DMS 273 (cell line): Measurements from ENCODE around the gene THAP7.

ENCODE experiments used
- DNase-seq: peaks from one replicate; lab custom pipeline; 2025; ENCODE audit not compliant: unreplicated experiment; lab: John Stamatoyannopoulos, UW

Gene THAP7

GRCh38 chr22:20994128-20994901, 7.6 kb downstream of the THAP7 start:
- DNase-seq, result no peak

- no peak for DNase-seq
Observed at GRCh38 chr22:20993304-20994127, 8.4 kb downstream of the THAP7 start.

GRCh38 chr22:20992456-20993303, 9.2 kb downstream of the THAP7 start:
- DNase-seq, result no peak

DNA sequence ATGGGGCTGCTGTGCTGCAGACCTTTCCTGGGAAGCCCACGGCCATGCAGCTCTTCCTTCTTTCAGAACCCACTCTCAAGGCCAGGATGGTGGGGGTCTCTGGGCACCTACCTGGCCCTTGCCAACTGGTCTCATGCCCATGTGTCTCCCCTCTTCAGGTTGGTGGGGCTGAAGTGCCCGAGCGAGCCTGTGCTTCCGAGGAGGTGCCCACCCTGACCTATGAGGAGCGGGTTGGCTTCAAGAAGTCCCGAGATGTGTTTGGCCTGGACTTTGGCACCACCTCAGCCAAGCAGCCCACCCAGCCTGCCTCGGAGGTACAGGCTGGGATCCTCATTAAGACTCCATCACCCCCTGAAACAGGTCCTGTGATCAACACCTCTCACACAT, 9.9 kb downstream of the THAP7 start:
- DNase-seq, result no peak

- no peak for DNase-seq
Observed at GRCh38 chr22:20991252-20992055, 10.5 kb downstream of the THAP7 start.

DNA sequence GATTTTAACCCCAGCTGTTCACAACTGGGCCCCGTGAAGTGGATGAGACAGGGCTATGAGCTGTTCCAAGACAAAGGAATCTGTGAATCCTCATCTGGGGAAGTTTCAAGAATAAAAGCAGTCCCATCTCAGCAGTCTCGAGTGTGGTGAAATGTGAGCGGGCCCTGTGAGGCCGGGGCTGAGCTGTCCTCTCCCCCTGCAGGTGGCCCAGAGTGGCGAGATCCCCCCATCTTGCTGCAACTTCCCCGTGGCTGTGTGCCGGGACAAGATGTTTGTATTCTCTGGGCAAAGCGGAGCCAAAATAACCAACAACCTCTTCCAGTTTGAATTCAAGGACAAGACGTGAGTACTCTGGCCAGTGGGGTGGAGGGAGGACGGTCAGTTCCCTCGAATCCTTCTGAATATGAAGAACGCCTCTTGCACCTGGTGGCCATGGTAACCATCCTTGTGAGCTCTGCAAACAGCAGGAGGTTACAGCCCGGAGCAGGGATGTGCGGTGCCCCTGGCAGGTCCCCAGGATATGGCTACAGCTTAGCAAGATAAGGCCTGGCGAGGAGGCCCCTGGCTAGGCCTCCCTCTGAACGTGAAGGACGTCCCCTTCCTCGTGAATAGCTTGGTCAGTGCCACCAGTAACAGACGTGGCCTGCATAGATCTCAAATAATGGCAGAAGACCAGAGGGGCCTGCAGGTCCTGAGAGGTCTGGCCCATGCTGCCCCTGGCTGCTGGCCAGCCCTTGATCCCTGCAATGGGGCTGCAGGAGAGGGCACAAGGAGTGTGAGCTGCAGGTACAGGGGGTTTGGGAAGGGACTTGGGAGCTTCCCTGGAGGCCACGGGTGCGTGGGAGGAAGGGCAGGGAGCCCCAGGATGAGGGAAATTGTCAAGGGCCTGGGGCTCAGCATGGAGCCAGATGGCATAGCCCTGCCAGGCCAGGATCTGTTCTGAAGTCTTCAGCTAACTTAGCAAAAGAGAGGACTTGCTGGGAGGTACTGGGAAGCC, 11.4 kb downstream of the THAP7 start:
- no peak for DNase-seq

DNA sequence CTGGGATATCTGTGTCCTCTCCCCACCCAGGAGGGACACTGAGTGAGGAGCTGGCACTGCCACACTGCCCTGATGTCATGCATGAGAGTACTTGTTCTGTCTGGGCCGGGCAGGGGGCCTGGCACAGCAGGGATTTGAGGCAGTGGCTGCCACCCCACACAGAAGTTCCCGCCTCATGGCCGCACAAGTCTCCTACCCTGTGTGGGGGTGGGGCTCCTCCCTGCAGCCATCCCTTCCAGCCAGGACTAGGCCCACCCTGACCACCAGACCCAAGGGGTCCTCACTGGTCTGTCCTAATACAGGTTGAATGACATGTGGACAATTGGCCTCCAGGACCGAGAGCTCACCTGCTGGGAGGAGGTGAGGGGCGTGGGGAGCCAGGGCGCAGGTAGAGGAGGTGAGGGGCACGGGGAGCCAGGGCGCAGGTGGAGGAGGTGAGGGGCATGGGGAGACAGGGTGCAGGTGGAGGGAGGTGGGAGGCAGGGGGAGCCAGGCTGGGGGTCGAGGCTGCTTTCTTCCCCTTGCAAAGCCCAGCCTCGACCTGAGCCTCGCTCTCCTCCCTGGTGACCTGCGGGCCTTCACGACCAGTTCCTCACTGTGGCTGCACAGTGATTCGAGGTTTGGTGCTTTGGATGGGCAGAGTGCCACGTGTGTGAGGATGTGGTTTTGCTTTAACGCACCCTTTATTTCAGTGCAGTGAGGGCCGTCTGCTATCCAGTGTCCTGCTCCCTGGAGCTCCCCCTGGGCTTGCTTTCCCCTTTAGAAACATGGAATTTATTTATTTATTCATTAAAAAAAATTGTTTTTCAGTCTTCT, 12.4 kb downstream of the THAP7 start:
- no peak for DNase-seq

GRCh38 chr22:20988573-20989322, 13.2 kb downstream of the THAP7 start:
- no peak for DNase-seq

DNA sequence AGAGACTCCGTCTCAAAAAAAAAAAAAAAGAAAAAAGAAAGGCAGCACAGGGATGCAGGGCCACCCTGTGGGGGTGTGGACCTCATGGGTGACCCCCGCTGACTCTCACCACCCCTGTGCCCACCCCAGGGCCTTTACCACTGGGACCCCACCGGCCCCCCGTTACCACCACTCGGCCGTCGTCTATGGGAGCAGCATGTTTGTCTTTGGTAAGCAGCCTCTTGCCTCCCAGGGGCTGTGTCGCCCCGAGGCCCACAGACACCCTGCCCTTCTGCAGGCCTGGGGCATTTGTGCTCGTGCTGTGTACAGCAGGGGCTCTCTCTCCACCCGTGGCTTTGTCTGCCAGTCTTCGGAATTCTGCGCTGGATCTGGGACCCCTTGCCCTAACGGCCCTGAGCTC, 14.5 kb downstream of the THAP7 start:
- DNase-seq, result no peak

GRCh38 chr22:20986365-20986764, 15.6 kb downstream of the THAP7 start:
- no peak for DNase-seq

DNA sequence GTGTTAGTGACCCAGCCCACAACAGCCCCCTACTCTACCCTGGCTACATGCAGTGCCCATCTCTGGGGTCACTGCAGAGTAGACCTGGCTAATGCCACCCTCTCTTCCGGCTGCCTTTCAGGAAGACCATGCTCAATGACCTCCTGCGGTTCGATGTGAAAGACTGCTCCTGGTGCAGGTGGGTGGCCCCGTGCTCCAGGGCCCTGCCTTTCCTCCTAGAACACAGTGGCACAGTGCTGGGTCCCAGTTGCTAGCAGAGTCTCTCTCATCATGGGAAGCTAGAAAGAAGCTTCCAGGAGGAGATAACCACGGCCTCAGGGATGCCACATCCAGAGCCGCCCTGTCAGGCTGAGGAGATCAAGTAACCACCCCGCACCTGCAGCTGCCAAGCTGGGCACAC, 16.2 kb downstream of the THAP7 start:
- DNase-seq, result no peak

DNA sequence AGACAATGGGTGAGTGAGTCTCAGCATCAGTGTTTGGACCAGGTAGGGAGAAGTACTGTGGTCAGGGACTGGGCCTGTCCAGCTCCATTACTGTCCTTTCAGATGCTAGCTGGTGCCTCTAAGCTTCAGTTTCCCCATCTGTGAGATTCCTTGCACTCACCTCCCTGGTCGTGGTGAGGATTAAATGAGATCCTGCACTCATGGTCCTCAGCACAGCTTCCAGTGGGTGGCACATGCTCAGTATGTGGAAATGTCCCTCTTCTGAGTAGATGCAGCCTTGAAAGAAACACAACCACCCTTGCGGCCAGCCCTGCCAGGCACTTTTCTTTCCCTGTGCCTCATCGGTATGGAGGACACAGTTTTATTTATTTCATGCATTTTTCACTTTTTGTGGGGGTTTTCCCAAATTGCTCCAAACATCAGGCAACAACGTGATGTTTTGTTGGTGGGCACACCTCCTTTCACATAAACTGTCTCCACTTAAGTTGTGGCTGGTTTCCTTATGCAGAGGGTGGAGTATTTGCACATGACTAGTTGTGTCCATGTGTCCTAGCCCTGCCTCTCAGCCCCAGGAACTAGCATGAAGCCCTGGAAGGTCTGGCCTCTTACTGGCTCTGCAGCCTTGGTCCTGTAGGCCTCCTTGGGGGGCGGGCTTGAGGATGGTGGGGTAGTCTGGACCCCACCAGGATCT, 18.7 kb downstream of the THAP7 start:
- no peak for DNase-seq

DNA sequence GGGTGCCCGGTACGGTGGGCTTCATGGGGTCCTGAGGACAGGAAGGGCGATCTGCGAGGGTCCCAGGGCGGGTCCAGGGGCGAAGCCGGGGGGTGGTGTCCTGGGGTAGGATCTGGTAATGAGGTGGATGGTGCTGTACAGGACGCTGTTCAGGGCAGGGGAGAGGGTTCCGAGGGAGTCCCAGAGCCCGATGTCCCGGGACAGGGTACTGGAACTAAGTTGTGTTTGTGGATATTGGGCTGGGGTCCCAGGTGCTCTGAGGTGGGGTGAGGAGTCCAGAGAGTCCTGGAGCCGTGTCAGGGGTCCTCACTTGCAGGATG, 19.4 kb downstream of the THAP7 start:
- no peak for DNase-seq

DNA sequence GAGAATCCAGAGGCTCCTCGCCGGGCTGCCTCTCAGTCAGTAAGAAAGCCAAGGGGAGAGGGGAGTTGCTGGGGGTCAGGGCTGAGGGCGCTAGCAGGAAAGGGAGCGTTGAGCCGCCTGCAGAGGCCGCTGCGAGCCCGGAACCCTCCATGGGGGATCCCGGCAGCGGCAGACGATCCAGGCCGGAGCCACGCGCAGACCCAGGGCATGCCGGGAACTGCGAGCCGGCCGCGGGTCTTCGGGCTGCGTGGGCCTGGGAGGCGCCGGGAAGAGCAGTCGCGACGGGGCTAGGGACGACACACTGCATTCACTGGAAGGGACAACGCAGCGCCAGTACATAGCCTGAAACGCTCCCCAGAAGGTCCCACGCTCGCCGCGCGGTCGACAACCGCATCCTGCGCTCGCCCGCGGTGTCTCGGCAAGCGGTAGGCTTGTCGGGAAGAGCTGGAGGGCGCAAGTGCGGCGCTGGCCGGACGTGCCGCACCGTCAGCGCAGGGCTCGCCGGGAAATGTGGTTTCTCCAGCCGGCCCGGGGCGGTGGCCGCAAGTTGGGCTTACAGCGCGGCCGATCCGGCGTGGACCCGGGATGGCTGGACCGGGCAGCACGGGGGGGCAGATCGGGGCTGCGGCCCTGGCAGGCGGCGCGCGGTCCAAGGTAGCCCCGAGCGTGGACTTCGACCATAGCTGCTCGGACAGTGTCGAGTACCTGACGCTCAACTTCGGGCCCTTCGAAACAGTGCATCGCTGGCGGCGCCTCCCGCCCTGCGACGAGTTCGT, 19.9 kb downstream of the THAP7 start, which contains the start of gene LZTR1:
TSS of gene LZTR1 (plus strand) at position 511 of the 776 bp plus-strand sequence. CDS start at position 586, 75 bp downstream.
- DNase-seq, result peak; percentile 82

DNA sequence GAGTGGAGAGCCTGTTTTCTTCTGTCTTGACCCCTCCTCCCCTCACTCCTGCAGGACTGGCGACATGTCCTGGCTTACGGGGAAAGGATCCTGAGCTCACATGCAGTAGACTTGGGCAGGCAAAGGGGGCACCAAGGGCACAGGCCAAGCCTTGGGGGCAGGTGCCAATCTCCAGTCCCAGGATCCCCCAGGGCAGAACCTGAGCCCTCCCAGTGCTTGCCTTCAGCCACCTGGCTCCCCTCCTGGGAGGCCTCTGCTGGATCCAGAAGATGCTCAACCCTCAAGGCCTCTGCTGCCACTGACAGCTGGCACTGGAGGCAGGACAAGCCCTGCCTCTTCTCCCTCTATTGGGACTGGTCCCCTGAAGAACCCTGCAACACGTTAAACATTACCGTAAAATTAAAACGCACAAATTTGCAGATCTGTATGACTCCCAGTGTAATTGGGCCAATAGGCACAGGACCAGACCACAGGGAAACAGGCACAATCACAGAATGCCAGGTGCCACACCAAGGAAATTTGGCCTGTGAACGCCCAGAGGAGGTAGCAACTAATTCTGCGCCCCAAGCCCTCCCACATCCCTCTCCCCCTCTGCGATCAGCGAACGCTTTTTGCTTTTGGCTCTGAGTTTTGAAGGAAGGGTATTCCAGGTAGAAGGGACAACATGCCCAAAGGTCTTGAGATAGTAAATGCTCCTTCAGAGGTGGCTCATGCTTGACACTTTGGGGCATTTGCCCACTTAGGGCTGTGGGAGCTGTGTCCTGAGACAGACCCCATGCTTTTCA, 20.8 kb downstream of the THAP7 start:
- peak; percentile 44 for DNase-seq

- DNase-seq, result no peak
Observed at GRCh38 chr22:20980523-20980922, 21.4 kb downstream of the THAP7 start.
